Panc1 (cell line): ENCODE results near the gene PBRM1. TPM values are rescaled to one million over a fixed set of nuclear protein-coding genes. Genes with fewer than 3 reads are reported as not detected.

Experiments used
- ATAC-seq: fragments of 200-7000 bp; cut with Tn5 transposase; 2 replicates; pipeline ENCODE4 v1.9.1; 2020; ENCODE audit warnings: mild to moderate bottlenecking, moderate library complexity
- BruUV-seq: library from RNA; stranded (reverse); fragments of 400-500 nt; replicated peaks from 2 replicates; lab custom pipeline; 2021; lab: Mats Ljungman, UMichigan
- CTCF ChIA-PET: fragments of 300-600 bp; sonication (Branson Sonifier 250); formaldehyde crosslinking; loops from one replicate; lab custom pipeline; 2022; ENCODE audit warnings: antibody characterized with exemption; lab: Charles Lee
- POLR2A ChIA-PET: fragments of 300-600 bp; sonication (Branson Sonifier 250); formaldehyde crosslinking; loops from one replicate; lab custom pipeline; 2022; ENCODE audit warnings: antibody characterized with exemption; lab: Charles Lee
- DNase-seq: peaks from one replicate; pipeline ENCODE4 v3.0.0-alpha.2; 2010; ENCODE audit warnings: low read depth, low spot score
- H3K27ac ChIP-seq: 2 replicates; pipeline ENCODE4 v1.5.1; 2011; ENCODE audit warnings: mild to moderate bottlenecking, low read length, inconsistent platforms
- H3K27me3 ChIP-seq: fragments of 200-500 bp; sonication (Bioruptor generic); 2 replicates; pipeline ENCODE4 v1.6.0; 2014; ENCODE audit warnings: low read length, inconsistent platforms; ENCODE audit not compliant: control insufficient read depth, insufficient read depth
- H3K36me3 ChIP-seq: fragments of 200-500 bp; sonication (Bioruptor generic); 2 replicates; pipeline ENCODE4 v1.5.1; 2014; ENCODE audit warnings: inconsistent platforms, mild to moderate bottlenecking, low read length, moderate library complexity; ENCODE audit not compliant: control insufficient read depth, insufficient read depth
- H3K4me1 ChIP-seq: 2 replicates; pipeline ENCODE4 v1.5.1; 2011; ENCODE audit warnings: inconsistent platforms, mild to moderate bottlenecking, low read length, moderate library complexity; ENCODE audit not compliant: control insufficient read depth, insufficient read depth
- H3K4me3 ChIP-seq, 2 experiments: 2 replicates each; pipeline ENCODE4 v1.5.1; 2011 to 2012; ENCODE audit warnings: low read depth in 2 of 2, low read length in 2 of 2, mild to moderate bottlenecking in 2 of 2, inconsistent platforms in 1 of 2, moderate library complexity in 1 of 2
- H3K9me3 ChIP-seq: fragments of 200-500 bp; sonication (Bioruptor generic); 2 replicates; pipeline ENCODE4 v1.5.1; 2014; ENCODE audit warnings: low read depth, mild to moderate bottlenecking, inconsistent platforms, low read length, moderate library complexity; ENCODE audit not compliant: control insufficient read depth, insufficient read depth
- POLR2AphosphoS5 ChIP-seq: IDR thresholded peaks from 2 replicates; pipeline ENCODE4 v1.6.1; 2012; ENCODE audit warnings: mild to moderate bottlenecking, low read depth, low read length, moderate library complexity
- SIN3A ChIP-seq: IDR thresholded peaks from 2 replicates; pipeline ENCODE4 v1.6.1; 2012; ENCODE audit warnings: low read depth, mild to moderate bottlenecking, low read length, moderate library complexity, borderline replicate concordance; ENCODE audit not compliant: insufficient read depth
- TCF7L2 ChIP-seq: IDR thresholded peaks from 2 replicates; pipeline ENCODE4 v1.6.1; 2011; ENCODE audit warnings: mild to moderate bottlenecking, low read depth, low read length, inconsistent platforms
- in situ Hi-C: cut with HindIII; loops from 2 replicates; pipeline ENCODE4 v1.10.0; 2016; ENCODE audit warnings: low sequenced_read_pairs, low pct_unique_long_range_greater_than_20kb
- intact Hi-C: fragments of 100-400 bp; cut with micrococcal nuclease; formaldehyde crosslinking; loops from one replicate; pipeline ENCODE4 v1.10.0; 2022; ENCODE audit not compliant: unreplicated experiment
- total RNA-seq: library from RNA; stranded (reverse); gene quantifications from one replicate; pipeline ENCODE4 v1.2.1, GENCODE V29; 2021; ENCODE audit not compliant: unreplicated experiment
- TF ChIP-seq, protein P1 (sequence below), 2 experiments: IDR thresholded peaks; 2 replicates each; pipeline ENCODE4 v1.6.1; 2011 to 2012; ENCODE audit warnings: low read depth in 2 of 2, control low read depth in 1 of 2, low read length in 1 of 2, mild to moderate bottlenecking in 1 of 2, moderate library complexity in 1 of 2; ENCODE audit not compliant: insufficient read depth in 1 of 2
- TF ChIP-seq, protein P2 (sequence below): fragments of 450-650 bp; IDR thresholded peaks from 2 replicates; pipeline ENCODE4 v1.5.1; 2017; ENCODE audit warnings: mild to moderate bottlenecking

Gene PBRM1
- total RNA-seq, 1 experiment from 2014 or later = 43.5 TPM

DNA sequence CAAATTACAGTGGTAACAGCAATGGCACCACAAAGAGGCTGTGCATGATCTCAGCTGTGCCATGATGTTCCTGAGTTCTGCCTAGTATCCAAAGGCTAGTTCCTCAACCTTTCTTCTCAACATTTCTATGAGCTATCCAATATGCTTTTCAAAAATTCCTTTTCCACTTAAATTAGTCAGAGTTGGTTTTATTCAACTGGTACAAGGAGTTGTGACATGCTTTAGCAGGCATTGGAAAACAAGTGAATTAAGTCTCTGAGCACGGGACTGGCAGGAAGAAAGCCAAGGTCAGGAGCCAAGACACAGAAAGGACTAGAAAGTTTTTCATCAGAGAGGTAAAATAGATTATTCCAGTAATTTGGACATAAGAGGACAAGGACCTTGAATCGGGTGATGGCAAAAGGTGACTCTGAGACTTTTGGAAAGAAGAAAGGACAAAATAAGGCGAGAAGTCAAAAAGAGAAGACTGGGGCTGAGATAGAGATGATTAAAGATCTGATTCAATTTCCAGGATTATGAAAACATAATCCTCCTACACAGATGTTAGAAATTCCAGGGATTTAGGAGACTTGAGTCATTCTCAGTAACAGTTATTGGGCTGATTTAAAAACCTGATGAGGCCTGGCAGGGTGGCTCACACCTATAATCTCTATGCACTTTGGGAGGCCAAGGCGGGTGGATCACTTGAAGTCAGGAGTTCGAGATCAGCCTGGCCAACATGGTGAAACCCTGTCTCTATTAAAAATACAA is 36.1 kb downstream of the PBRM1 start:
- H3K27me3 ChIP-seq = no peaks in the 10 kb centered on the region
- H3K36me3 ChIP-seq = peaks cover 4% of the 10 kb centered on the region; the same call in 1 of the 2 replicates
- CTCF ChIA-PET = no interaction called here
- no peak overlapping the region for H3K4me3 ChIP-seq
- H3K27ac ChIP-seq = no peak overlapping the region
- H3K4me1 ChIP-seq = no peaks in the 10 kb centered on the region
- H3K9me3 ChIP-seq = no peaks in the 10 kb centered on the region
- ATAC-seq = no peak
- POLR2A ChIA-PET = no interaction called here
- BruUV-seq = no TSS peak
- DNase-seq = no peak
- intact Hi-C loops = no loop called here
- TF ChIP-seq, protein P1, sequence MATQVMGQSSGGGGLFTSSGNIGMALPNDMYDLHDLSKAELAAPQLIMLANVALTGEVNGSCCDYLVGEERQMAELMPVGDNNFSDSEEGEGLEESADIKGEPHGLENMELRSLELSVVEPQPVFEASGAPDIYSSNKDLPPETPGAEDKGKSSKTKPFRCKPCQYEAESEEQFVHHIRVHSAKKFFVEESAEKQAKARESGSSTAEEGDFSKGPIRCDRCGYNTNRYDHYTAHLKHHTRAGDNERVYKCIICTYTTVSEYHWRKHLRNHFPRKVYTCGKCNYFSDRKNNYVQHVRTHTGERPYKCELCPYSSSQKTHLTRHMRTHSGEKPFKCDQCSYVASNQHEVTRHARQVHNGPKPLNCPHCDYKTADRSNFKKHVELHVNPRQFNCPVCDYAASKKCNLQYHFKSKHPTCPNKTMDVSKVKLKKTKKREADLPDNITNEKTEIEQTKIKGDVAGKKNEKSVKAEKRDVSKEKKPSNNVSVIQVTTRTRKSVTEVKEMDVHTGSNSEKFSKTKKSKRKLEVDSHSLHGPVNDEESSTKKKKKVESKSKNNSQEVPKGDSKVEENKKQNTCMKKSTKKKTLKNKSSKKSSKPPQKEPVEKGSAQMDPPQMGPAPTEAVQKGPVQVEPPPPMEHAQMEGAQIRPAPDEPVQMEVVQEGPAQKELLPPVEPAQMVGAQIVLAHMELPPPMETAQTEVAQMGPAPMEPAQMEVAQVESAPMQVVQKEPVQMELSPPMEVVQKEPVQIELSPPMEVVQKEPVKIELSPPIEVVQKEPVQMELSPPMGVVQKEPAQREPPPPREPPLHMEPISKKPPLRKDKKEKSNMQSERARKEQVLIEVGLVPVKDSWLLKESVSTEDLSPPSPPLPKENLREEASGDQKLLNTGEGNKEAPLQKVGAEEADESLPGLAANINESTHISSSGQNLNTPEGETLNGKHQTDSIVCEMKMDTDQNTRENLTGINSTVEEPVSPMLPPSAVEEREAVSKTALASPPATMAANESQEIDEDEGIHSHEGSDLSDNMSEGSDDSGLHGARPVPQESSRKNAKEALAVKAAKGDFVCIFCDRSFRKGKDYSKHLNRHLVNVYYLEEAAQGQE (IDR thresholded peaks at IDR 0.05; ENCODE audit: insufficient read depth in 1 of 2, low read depth in 2 of 2, low read length in 1 of 2) = no peak
- TF ChIP-seq POLR2AphosphoS5 = no peak
- no peak for TF ChIP-seq SIN3A
- TF ChIP-seq TCF7L2 = no peak
- TF ChIP-seq, protein P2, sequence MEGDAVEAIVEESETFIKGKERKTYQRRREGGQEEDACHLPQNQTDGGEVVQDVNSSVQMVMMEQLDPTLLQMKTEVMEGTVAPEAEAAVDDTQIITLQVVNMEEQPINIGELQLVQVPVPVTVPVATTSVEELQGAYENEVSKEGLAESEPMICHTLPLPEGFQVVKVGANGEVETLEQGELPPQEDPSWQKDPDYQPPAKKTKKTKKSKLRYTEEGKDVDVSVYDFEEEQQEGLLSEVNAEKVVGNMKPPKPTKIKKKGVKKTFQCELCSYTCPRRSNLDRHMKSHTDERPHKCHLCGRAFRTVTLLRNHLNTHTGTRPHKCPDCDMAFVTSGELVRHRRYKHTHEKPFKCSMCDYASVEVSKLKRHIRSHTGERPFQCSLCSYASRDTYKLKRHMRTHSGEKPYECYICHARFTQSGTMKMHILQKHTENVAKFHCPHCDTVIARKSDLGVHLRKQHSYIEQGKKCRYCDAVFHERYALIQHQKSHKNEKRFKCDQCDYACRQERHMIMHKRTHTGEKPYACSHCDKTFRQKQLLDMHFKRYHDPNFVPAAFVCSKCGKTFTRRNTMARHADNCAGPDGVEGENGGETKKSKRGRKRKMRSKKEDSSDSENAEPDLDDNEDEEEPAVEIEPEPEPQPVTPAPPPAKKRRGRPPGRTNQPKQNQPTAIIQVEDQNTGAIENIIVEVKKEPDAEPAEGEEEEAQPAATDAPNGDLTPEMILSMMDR = no peak
- in situ Hi-C loops = no loop called here

DNA sequence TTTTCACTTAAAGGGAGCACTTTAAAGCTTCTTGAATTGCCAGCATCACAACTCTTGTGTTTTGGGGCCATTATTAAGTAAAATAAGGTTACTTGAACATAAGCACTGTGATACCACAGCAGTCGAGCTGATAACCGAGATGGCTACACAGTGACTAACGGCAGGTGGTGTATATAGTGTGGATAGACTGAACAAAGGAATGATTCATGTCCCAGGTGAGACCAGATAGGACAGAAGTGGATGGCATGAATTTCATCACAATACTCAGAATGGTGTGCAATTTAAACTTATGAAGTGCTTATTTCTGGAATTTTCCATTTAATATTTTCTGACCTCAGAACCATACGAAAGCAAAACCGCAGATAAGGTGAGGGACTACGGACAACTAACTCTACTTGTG is 40.2 kb downstream of the PBRM1 start:
- Histone ChIP-seq H3K9me3 (no peaks in the 10 kb centered on the region), H3K27ac (no peak overlapping the region), H3K4me3 (no peak overlapping the region), H3K36me3 (peaks cover 7% of the 10 kb centered on the region), H3K27me3 (no peaks in the 10 kb centered on the region), H3K4me1 (no peaks in the 10 kb centered on the region)
- ChIA-PET POLR2A (no interaction called here), CTCF (no interaction called here)
- DNase-seq = no peak
- in situ Hi-C loops (no loop called here), intact Hi-C loops (no loop called here)
- no peak for ATAC-seq
- TSS peak; percentile 60 for BruUV-seq
- TF ChIP-seq TCF7L2 = no peak
- TF ChIP-seq, protein P2 = no peak
- TF ChIP-seq POLR2AphosphoS5 = no peak
- TF ChIP-seq, protein P1 (IDR thresholded peaks at IDR 0.05; ENCODE audit: insufficient read depth in 1 of 2, low read depth in 2 of 2, low read length in 1 of 2) = no peak
- no peak for TF ChIP-seq SIN3A
